Neural cell (in vitro differentiated cells): ENCODE data around the gene LEO1. TPM values are rescaled to one million over a fixed set of nuclear protein-coding genes. Genes with fewer than 3 reads are reported as not detected.

Experiments
- H2AFZ ChIP-seq: fragments of 200-600, 300-800 bp; sonication (generic), shearing (Covaris generic); 2 replicates; pipeline ENCODE4 v1.6.0; 2014; ENCODE audit warnings: low read depth, mild to moderate bottlenecking, antibody characterized with exemption, low read length, moderate library complexity
- H3F3A ChIP-seq: fragments of 200-600 bp; shearing (Covaris generic); 2 replicates; pipeline ENCODE4 v1.6.1; 2016; ENCODE audit warnings: mild to moderate bottlenecking, moderate library complexity, mixed read lengths, antibody characterized with exemption, low read length; ENCODE audit not compliant: insufficient read depth, poor library complexity, severe bottlenecking
- H3K27ac ChIP-seq: fragments of 200-600, 300-800 bp; sonication (generic), shearing (Covaris generic); 2 replicates; pipeline ENCODE4 v1.5.1; 2014; ENCODE audit warnings: mild to moderate bottlenecking, low read length, moderate library complexity
- H3K27me3 ChIP-seq: fragments of 300-800, 200-600 bp; sonication (generic), shearing (Covaris generic); 2 replicates; pipeline ENCODE4 v1.6.0; 2014; ENCODE audit warnings: mild to moderate bottlenecking, low read depth, low read length, moderate library complexity; ENCODE audit not compliant: insufficient read depth
- H3K36me3 ChIP-seq: fragments of 300-800, 200-600 bp; sonication (generic), shearing (Covaris generic); 2 replicates; pipeline ENCODE4 v1.5.1; 2014; ENCODE audit warnings: mild to moderate bottlenecking, antibody characterized with exemption, low read length, moderate library complexity; ENCODE audit not compliant: insufficient read depth
- H3K4me2 ChIP-seq: fragments of 300-800, 200-600 bp; sonication (generic), shearing (Covaris generic); 2 replicates; pipeline ENCODE4 v1.6.0; 2014; ENCODE audit warnings: mild to moderate bottlenecking, low read length
- H3K4me3 ChIP-seq: fragments of 300-800, 200-600 bp; sonication (generic), shearing (Covaris generic); 2 replicates; pipeline ENCODE4 v1.5.1; 2014; ENCODE audit warnings: mild to moderate bottlenecking, low read length, moderate library complexity
- H3K79me2 ChIP-seq: fragments of 200-600 bp; shearing (Covaris generic); replicated peaks from 2 replicates; pipeline ENCODE4 v1.6.0; 2014; ENCODE audit warnings: mild to moderate bottlenecking, low read length, moderate library complexity; ENCODE audit not compliant: insufficient read depth
- H3K9ac ChIP-seq: fragments of 300-800, 200-600 bp; sonication (generic), shearing (Covaris generic); 2 replicates; pipeline ENCODE4 v1.6.1; 2016; ENCODE audit warnings: mild to moderate bottlenecking, low read length, mixed read lengths
- H3K9me2 ChIP-seq: fragments of 200-600 bp; shearing (Covaris generic); 2 replicates; pipeline ENCODE4 v1.6.1; 2016; ENCODE audit warnings: mild to moderate bottlenecking, low read length, mixed read lengths; ENCODE audit not compliant: insufficient read depth
- H3K9me3 ChIP-seq: fragments of 200-600, 300-800 bp; sonication (generic), shearing (Covaris generic); 2 replicates; pipeline ENCODE4 v1.6.1; 2016; ENCODE audit warnings: mild to moderate bottlenecking, mixed run types, low read length, moderate library complexity, mixed read lengths
- H4K20me1 ChIP-seq: fragments of 200-600 bp; shearing (Covaris generic); 2 replicates; pipeline ENCODE4 v1.6.1; 2016; ENCODE audit warnings: mild to moderate bottlenecking, mixed run types; ENCODE audit not compliant: insufficient read depth
- CTCF ChIP-seq: fragments of 450-650 bp; IDR thresholded peaks from 2 replicates; pipeline ENCODE4 v1.5.1; 2014; ENCODE audit warnings: antibody characterized with exemption, mild to moderate bottlenecking, moderate library complexity; ENCODE audit not compliant: poor library complexity, severe bottlenecking
- EP300 ChIP-seq: fragments of 450-650 bp; conservative IDR thresholded peaks from 2 replicates; pipeline ENCODE4 v1.6.1; 2014; ENCODE audit warnings: antibody characterized with exemption, mild to moderate bottlenecking, moderate library complexity; ENCODE audit not compliant: poor library complexity, severe bottlenecking
- EZH2 ChIP-seq: fragments of 200-600, 300-800 bp; shearing (Covaris generic), sonication (generic); IDR thresholded peaks from 2 replicates; pipeline ENCODE4 v1.6.1; 2014; ENCODE audit warnings: antibody characterized with exemption, low read length, borderline replicate concordance, mild to moderate bottlenecking; ENCODE audit not compliant: insufficient read depth, poor library complexity, severe bottlenecking
- MXI1 ChIP-seq: fragments of 450-650 bp; conservative IDR thresholded peaks from 2 replicates; pipeline ENCODE4 v1.6.1; 2014; ENCODE audit warnings: antibody characterized with exemption, mild to moderate bottlenecking; ENCODE audit not compliant: poor library complexity, severe bottlenecking
- POLR2AphosphoS5 ChIP-seq: IDR thresholded peaks from 2 replicates; pipeline ENCODE4 v1.6.1; 2012
- RAD21 ChIP-seq: fragments of 450-650 bp; conservative IDR thresholded peaks from 2 replicates; pipeline ENCODE4 v1.6.1; 2014; ENCODE audit warnings: antibody characterized with exemption, mild to moderate bottlenecking, moderate library complexity
- REST ChIP-seq: IDR thresholded peaks from 2 replicates; pipeline ENCODE4 v1.6.1; 2012; ENCODE audit warnings: borderline replicate concordance
- SMC3 ChIP-seq: fragments of 450-650 bp; conservative IDR thresholded peaks from 2 replicates; pipeline ENCODE4 v1.6.1; 2014; ENCODE audit warnings: antibody characterized with exemption, mild to moderate bottlenecking, moderate library complexity; ENCODE audit not compliant: poor library complexity
- TAF1 ChIP-seq: IDR thresholded peaks from 2 replicates; pipeline ENCODE4 v1.6.1; 2012; ENCODE audit warnings: low read depth
- polyA minus RNA-seq: library from RNA; depleted of rRNA, polyadenylated mRNA; stranded (reverse); fragments of >200 nt; gene quantifications from 2 replicates; pipeline ENCODE4 v1.2.3, GENCODE V29; 2014
- polyA plus RNA-seq: library from polyadenylated mRNA; depleted of rRNA; stranded (reverse); fragments of >200 nt; gene quantifications from 2 replicates; pipeline ENCODE4 v1.2.3, GENCODE V29; 2014

The LEO1 gene
- polyA plus RNA-seq, result 30.1 and 30.3 TPM in 2 replicates
- polyA minus RNA-seq, result 55.3 and 68.0 TPM in 2 replicates

GRCh38 chr15:51971375-51972133 is at the start of gene LEO1:
TSS of gene LEO1 (minus strand) at chr15:51971778. CDS start at chr15:51971745, 33 bp downstream.
- Histone ChIP-seq H3K9me3 (no peaks in the 10 kb centered on the region), H4K20me1 (no peaks in the 10 kb centered on the region), H3K79me2 (peaks cover 28% of the 10 kb centered on the region), H3K4me2 (peak within 1 kb of the TSS; percentile 83), H3K9me2 (no peaks in the 10 kb centered on the region), H3F3A (no peaks in the 10 kb centered on the region), H3K36me3 (no peaks in the 10 kb centered on the region), H2AFZ (peak within 1 kb of the TSS; percentile 87), H3K9ac (peak within 1 kb of the TSS; percentile 98), H3K27ac (peak within 1 kb of the TSS; percentile 99), H3K27me3 (no peaks in the 10 kb centered on the region), H3K4me3 (peak within 1 kb of the TSS; percentile 77)
- TF ChIP-seq MXI1 (peak; percentile 86), REST (peak; percentile 96), POLR2AphosphoS5 (peak; percentile 94), EP300 (peak; percentile 51), CTCF (peak; percentile 73), TAF1 (peak; percentile 98), EZH2 (no peak), SMC3 (peak; percentile 58), RAD21 (peak; percentile 47)

- H3K27me3 ChIP-seq, result no peaks in the 10 kb centered on the region
- TF ChIP-seq SMC3 (no peak), POLR2AphosphoS5 (no peak), CTCF (no peak), EP300 (no peak), REST (no peak), RAD21 (no peak), MXI1 (no peak), EZH2 (no peak), TAF1 (no peak)
- no peaks in the 10 kb centered on the region for H3K9me3 ChIP-seq
- H3K79me2 ChIP-seq, result peaks cover 55% of the 10 kb centered on the region
- peak overlapping the region; percentile 90 for H3K4me3 ChIP-seq
- no peaks in the 10 kb centered on the region for H3K9me2 ChIP-seq
- no peaks in the 10 kb centered on the region for H3K36me3 ChIP-seq
- H3F3A ChIP-seq, result no peaks in the 10 kb centered on the region
- H3K27ac ChIP-seq, result peak overlapping the region; percentile 68
- peak overlapping the region; percentile 79 for H3K9ac ChIP-seq
- no peak overlapping the region for H2AFZ ChIP-seq
- H3K4me2 ChIP-seq, result peak overlapping the region; percentile 65
- H4K20me1 ChIP-seq, result peaks cover 10% of the 10 kb centered on the region
These were observed 49.6 kb upstream of the LEO1 start for GRCh38 chr15:52021128-52021671.
